DND-41 (cell line): ENCODE results near the gene KRTAP1-4.
"Not testable (repeated sequence)": the region's sequence is repeated elsewhere in the genome, so short reads cannot be mapped to it uniquely, and the experiment has no call there.

Experiments
- ATAC-seq: fragments of 200-7000 bp; cut with Tn5 transposase; 3 replicates; pipeline ENCODE4 v1.9.1; 2021; ENCODE audit warnings: low read depth; ENCODE audit not compliant: insufficient read depth
- DNase-seq: peaks from one replicate; pipeline ENCODE4 v3.0.0-alpha.2; 2020
- H2AFZ ChIP-seq: 2 replicates; pipeline ENCODE4 v1.6.0; 2012; ENCODE audit warnings: low read depth, low read length
- H3K27ac ChIP-seq: 2 replicates; pipeline ENCODE4 v1.5.1; 2012; ENCODE audit warnings: low read length, inconsistent platforms
- H3K27me3 ChIP-seq: fragments of 200-600 bp; sonication (generic); 2 replicates; pipeline ENCODE4 v1.6.0; 2012; ENCODE audit warnings: low read length, mild to moderate bottlenecking, inconsistent platforms; ENCODE audit not compliant: insufficient read depth, poor library complexity
- H3K36me3 ChIP-seq: 2 replicates; pipeline ENCODE4 v1.5.1; 2012; ENCODE audit warnings: low read length, inconsistent platforms; ENCODE audit not compliant: insufficient read depth
- H3K4me1 ChIP-seq: 2 replicates; pipeline ENCODE4 v1.5.1; 2012; ENCODE audit warnings: mild to moderate bottlenecking, low read length; ENCODE audit not compliant: insufficient read depth
- H3K4me2 ChIP-seq: 2 replicates; pipeline ENCODE4 v1.6.0; 2012; ENCODE audit warnings: mild to moderate bottlenecking, moderate library complexity, low read length, inconsistent platforms; ENCODE audit not compliant: insufficient read depth
- H3K4me3 ChIP-seq, 2 experiments: fragments of 200-600 bp in 1 of 2; shearing (Covaris generic) in 1 of 2; 2 replicates each; pipeline ENCODE4 v1.5.1; 2012 to 2016; ENCODE audit warnings: inconsistent platforms in 2 of 2, low read length in 2 of 2, mild to moderate bottlenecking in 2 of 2, low read depth in 1 of 2, moderate library complexity in 1 of 2
- H3K79me2 ChIP-seq: 2 replicates; pipeline ENCODE4 v1.6.0; 2012; ENCODE audit warnings: low read length, inconsistent platforms; ENCODE audit not compliant: insufficient read depth
- H3K9ac ChIP-seq: 2 replicates; pipeline ENCODE4 v1.6.0; 2012; ENCODE audit warnings: low read depth, mild to moderate bottlenecking, inconsistent platforms, low read length, moderate library complexity
- H3K9me3 ChIP-seq: 2 replicates; pipeline ENCODE4 v1.5.1; 2012; ENCODE audit warnings: low read length, moderate library complexity, mild to moderate bottlenecking, inconsistent platforms; ENCODE audit not compliant: insufficient read depth, severe bottlenecking
- H4K20me1 ChIP-seq: 2 replicates; pipeline ENCODE4 v1.6.0; 2012; ENCODE audit warnings: low read length; ENCODE audit not compliant: insufficient read depth
- CTCF ChIP-seq: IDR thresholded peaks from 2 replicates; pipeline ENCODE4 v1.5.1; 2012; ENCODE audit warnings: borderline replicate concordance, low read length, moderate library complexity, mild to moderate bottlenecking; ENCODE audit not compliant: poor library complexity, severe bottlenecking; ENCODE audit errors: extremely low read depth
- EZH2 ChIP-seq: IDR thresholded peaks from 3 replicates; pipeline ENCODE4 v1.6.1; 2012; ENCODE audit warnings: borderline replicate concordance, low read depth, mild to moderate bottlenecking, moderate library complexity, low read length, inconsistent platforms; ENCODE audit not compliant: severe bottlenecking

KRTAP1-4 gene

GRCh38 chr17:41065829-41066624 lies 36.0 kb upstream of the KRTAP1-4 start, which contains the start of gene KRTAP2-4:
KRTAP2-4 (minus strand) TSS chr17:41065879; CDS start chr17:41065845, 34 bp downstream.
- no peaks in the 10 kb centered on the region for H3K27me3 ChIP-seq
- H3K9ac ChIP-seq: no peak within 1 kb of the TSS
- TF ChIP-seq EZH2 (no peak), CTCF (no peak)
- H3K9me3 ChIP-seq: no peaks in the 10 kb centered on the region
- no peak within 1 kb of the TSS for H3K4me3 ChIP-seq
- H3K4me1 ChIP-seq: no peaks in the 10 kb centered on the region
- DNase-seq: no peak
- no peaks in the 10 kb centered on the region for H4K20me1 ChIP-seq
- no peaks in the 10 kb centered on the region for H3K36me3 ChIP-seq
- no peak within 1 kb of the TSS for H2AFZ ChIP-seq
- no peak for ATAC-seq
- no peak within 1 kb of the TSS for H3K27ac ChIP-seq
- no peak within 1 kb of the TSS for H3K4me2 ChIP-seq
- no peaks in the 10 kb centered on the region for H3K79me2 ChIP-seq

- not testable (repeated sequence) for H3K79me2 ChIP-seq, H3K4me3 ChIP-seq, H3K36me3 ChIP-seq, H3K27me3 ChIP-seq, ATAC-seq, H4K20me1 ChIP-seq, H3K9me3 ChIP-seq, DNase-seq, H2AFZ ChIP-seq, H3K9ac ChIP-seq, H3K27ac ChIP-seq, H3K4me2 ChIP-seq, H3K4me1 ChIP-seq
Observed at GRCh38 chr17:41065016-41065689, 35.2 kb upstream of the KRTAP1-4 start.

- Histone ChIP-seq H2AFZ (no peak overlapping the region), H3K27me3 (no peaks in the 10 kb centered on the region), H3K4me3 (no peak overlapping the region), H3K9me3 (no peaks in the 10 kb centered on the region), H4K20me1 (no peaks in the 10 kb centered on the region), H3K36me3 (no peaks in the 10 kb centered on the region), H3K9ac (no peak overlapping the region), H3K27ac (no peak overlapping the region), H3K4me1 (no peaks in the 10 kb centered on the region), H3K4me2 (no peak overlapping the region), H3K79me2 (no peaks in the 10 kb centered on the region)
- no peak for ATAC-seq
- DNase-seq: no peak
- TF ChIP-seq CTCF (no peak), EZH2 (no peak)
Observed at GRCh38 chr17:41064301-41064700, 34.3 kb upstream of the KRTAP1-4 start.

GRCh38 chr17:41063449-41063848 lies 33.5 kb upstream of the KRTAP1-4 start:
- no peak overlapping the region for H3K4me3 ChIP-seq
- H4K20me1 ChIP-seq: no peaks in the 10 kb centered on the region
- H3K4me1 ChIP-seq: no peaks in the 10 kb centered on the region
- no peak for ATAC-seq
- TF ChIP-seq CTCF (no peak), EZH2 (no peak)
- H3K9ac ChIP-seq: no peak overlapping the region
- no peaks in the 10 kb centered on the region for H3K27me3 ChIP-seq
- no peak overlapping the region for H2AFZ ChIP-seq
- H3K36me3 ChIP-seq: no peaks in the 10 kb centered on the region
- no peak for DNase-seq
- no peak overlapping the region for H3K27ac ChIP-seq
- no peak overlapping the region for H3K4me2 ChIP-seq
- H3K79me2 ChIP-seq: no peaks in the 10 kb centered on the region
- no peaks in the 10 kb centered on the region for H3K9me3 ChIP-seq
